Keratinocyte (primary cell): ENCODE data around the gene CCDC149. TPM values are rescaled to one million over a fixed set of nuclear protein-coding genes. Genes with fewer than 3 reads are reported as not detected.

Experiments used
- DNase-seq: peaks from one replicate; pipeline ENCODE4 v3.0.0-alpha.2; 2011; ENCODE audit warnings: low read depth, missing footprints, low spot score
- FAIRE-seq: peaks from 2 replicates; lab custom pipeline; 2011; peaks lifted over from hg19 to GRCh38; lab: Jason Lieb, UNC
- H2AFZ ChIP-seq: 2 replicates; pipeline ENCODE4 v1.6.0; 2012; ENCODE audit warnings: low read length, control low read depth, inconsistent platforms; ENCODE audit not compliant: control insufficient read depth
- H3K27ac ChIP-seq: 2 replicates; pipeline ENCODE4 v1.5.1; 2011; ENCODE audit warnings: low read length; ENCODE audit not compliant: control insufficient read depth, insufficient read depth
- H3K27me3 ChIP-seq: 3 replicates; pipeline ENCODE4 v1.6.0; 2011; ENCODE audit warnings: low read length; ENCODE audit not compliant: control insufficient read depth, insufficient read depth; ENCODE audit errors: extremely low read depth
- H3K36me3 ChIP-seq, 2 experiments: 2 replicates in 1 of 2; 3 replicates in 1 of 2; pipeline ENCODE4 v1.5.1; 2011; ENCODE audit warnings: low read length in 2 of 2, mild to moderate bottlenecking in 1 of 2; ENCODE audit not compliant: control insufficient read depth in 2 of 2, insufficient read depth in 2 of 2; ENCODE audit errors: extremely low read depth in 1 of 2
- H3K4me1 ChIP-seq: 3 replicates; pipeline ENCODE4 v1.5.1; 2011; ENCODE audit warnings: low read length; ENCODE audit not compliant: control insufficient read depth, insufficient read depth; ENCODE audit errors: extremely low read depth
- H3K4me2 ChIP-seq: 3 replicates; pipeline ENCODE4 v1.6.0; 2011; ENCODE audit warnings: low read depth, low read length; ENCODE audit not compliant: control insufficient read depth, insufficient read depth; ENCODE audit errors: extremely low read depth
- H3K4me3 ChIP-seq, 3 experiments: fragments of 200-600 bp in 1 of 3; sonication (generic) in 1 of 3; 2 replicates in 2 of 3; 3 replicates in 1 of 3; pipeline ENCODE4 v1.5.1; 2011 to 2016; ENCODE audit warnings: low read length in 3 of 3, mild to moderate bottlenecking in 3 of 3, control low read depth in 2 of 3, inconsistent platforms in 1 of 3, low read depth in 1 of 3, mixed read lengths in 1 of 3, mixed run types in 1 of 3, moderate library complexity in 1 of 3; ENCODE audit not compliant: control insufficient read depth in 2 of 3, insufficient read depth in 2 of 3; ENCODE audit errors: extremely low read depth in 1 of 3
- H3K79me2 ChIP-seq: 2 replicates; pipeline ENCODE4 v1.6.0; 2012; ENCODE audit warnings: low read length; ENCODE audit not compliant: control insufficient read depth, insufficient read depth
- H3K9ac ChIP-seq: 3 replicates; pipeline ENCODE4 v1.6.0; 2011; ENCODE audit warnings: low read length; ENCODE audit not compliant: control insufficient read depth, insufficient read depth; ENCODE audit errors: extremely low read depth
- H3K9me1 ChIP-seq: 3 replicates; pipeline ENCODE4 v1.6.0; 2011; ENCODE audit warnings: low read length; ENCODE audit not compliant: control insufficient read depth, insufficient read depth; ENCODE audit errors: extremely low read depth
- H3K9me3 ChIP-seq: 2 replicates; pipeline ENCODE4 v1.5.1; 2012; ENCODE audit warnings: low read depth, low read length; ENCODE audit not compliant: control insufficient read depth
- H4K20me1 ChIP-seq: 3 replicates; pipeline ENCODE4 v1.6.0; 2011; ENCODE audit warnings: low read length; ENCODE audit not compliant: control insufficient read depth, insufficient read depth; ENCODE audit errors: extremely low read depth
- EZH2 ChIP-seq: IDR thresholded peaks from one replicate; pipeline ENCODE4 v1.6.1; 2012; ENCODE audit warnings: inconsistent platforms, mild to moderate bottlenecking, low read length, moderate library complexity
- dilution Hi-C: fragments of 300-500 bp; cut with MboI; formaldehyde crosslinking; loops from one replicate; pipeline ENCODE4 v1.7.0; 2020; ENCODE audit warnings: low sequenced_read_pairs; ENCODE audit not compliant: extremely low pct_ligation_motif_present
- polyA plus RNA-seq, 5 experiments: library from polyadenylated mRNA; depleted of rRNA in 3 of 5; stranded (reverse) in 3 of 5; stranded (forward) in 1 of 5; unstranded in 1 of 5; fragments of >200 nt; gene quantifications; 1 replicate in 1 of 5; 2 replicates in 3 of 5; 3 replicates in 1 of 5; pipeline versions ENCODE4 v1.2.1 to v1.2.3, GENCODE V29; 2011 to 2012; ENCODE audit warnings: missing spikeins in 2 of 5, low read depth in 1 of 5, low replicate concordance in 1 of 5
- TF ChIP-seq, protein P1 (sequence below), 3 experiments: IDR thresholded peaks in 1 of 3; conservative IDR thresholded peaks in 1 of 3; optimal IDR thresholded peaks in 1 of 3; 2 replicates in 2 of 3; 3 replicates in 1 of 3; pipeline versions ENCODE3 to v1.5.1; 2011; ENCODE audit warnings: low read length in 3 of 3, mild to moderate bottlenecking in 3 of 3, moderate library complexity in 2 of 3, control low read depth in 1 of 3, inconsistent platforms in 1 of 3; ENCODE audit not compliant: insufficient read depth in 2 of 3; ENCODE audit errors: extremely low read depth in 1 of 3

Gene CCDC149
- polyA plus RNA-seq, 1 donor (not counting 4 experiments of a cell fraction or from before 2014, with no cell fraction given): 2.1 TPM

DNA sequence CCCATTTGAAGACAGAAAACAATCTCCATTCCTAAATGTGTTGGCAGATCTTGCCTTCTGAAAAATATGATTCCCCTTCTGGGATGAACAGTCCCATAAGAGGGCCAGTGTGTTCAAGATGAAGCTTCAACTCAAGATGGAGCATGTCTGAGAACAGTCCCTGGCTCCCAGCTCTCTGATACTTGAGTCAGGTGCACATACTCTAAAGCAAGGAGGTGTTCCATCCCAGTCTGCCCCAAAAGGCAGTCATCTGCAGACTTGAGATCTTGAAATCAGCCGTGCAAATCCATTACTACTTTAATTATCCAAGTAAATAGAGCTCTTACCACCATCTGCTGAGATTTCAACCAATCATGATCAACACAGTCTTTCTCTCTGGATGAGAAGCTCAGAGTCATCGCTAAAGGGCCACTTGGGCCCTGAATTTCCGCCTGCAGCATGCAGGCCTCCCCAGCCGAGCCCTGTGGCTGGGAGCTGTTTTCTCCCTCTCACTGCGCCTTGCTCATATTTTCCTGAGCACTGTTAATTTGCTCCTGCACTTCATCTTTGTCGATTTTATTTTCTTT, 22.2 kb downstream of the CCDC149 start:
- no peaks in the 10 kb centered on the region for H3K4me1 ChIP-seq
- no peak overlapping the region for H3K4me3 ChIP-seq
- H3K27me3 ChIP-seq: no peaks in the 10 kb centered on the region
- TF ChIP-seq, protein P1, sequence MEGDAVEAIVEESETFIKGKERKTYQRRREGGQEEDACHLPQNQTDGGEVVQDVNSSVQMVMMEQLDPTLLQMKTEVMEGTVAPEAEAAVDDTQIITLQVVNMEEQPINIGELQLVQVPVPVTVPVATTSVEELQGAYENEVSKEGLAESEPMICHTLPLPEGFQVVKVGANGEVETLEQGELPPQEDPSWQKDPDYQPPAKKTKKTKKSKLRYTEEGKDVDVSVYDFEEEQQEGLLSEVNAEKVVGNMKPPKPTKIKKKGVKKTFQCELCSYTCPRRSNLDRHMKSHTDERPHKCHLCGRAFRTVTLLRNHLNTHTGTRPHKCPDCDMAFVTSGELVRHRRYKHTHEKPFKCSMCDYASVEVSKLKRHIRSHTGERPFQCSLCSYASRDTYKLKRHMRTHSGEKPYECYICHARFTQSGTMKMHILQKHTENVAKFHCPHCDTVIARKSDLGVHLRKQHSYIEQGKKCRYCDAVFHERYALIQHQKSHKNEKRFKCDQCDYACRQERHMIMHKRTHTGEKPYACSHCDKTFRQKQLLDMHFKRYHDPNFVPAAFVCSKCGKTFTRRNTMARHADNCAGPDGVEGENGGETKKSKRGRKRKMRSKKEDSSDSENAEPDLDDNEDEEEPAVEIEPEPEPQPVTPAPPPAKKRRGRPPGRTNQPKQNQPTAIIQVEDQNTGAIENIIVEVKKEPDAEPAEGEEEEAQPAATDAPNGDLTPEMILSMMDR (optimal IDR thresholded peaks at IDR 0.05 in 1 of 3, IDR thresholded peaks at IDR 0.05 in 1 of 3, conservative IDR thresholded peaks at IDR 0.05 in 1 of 3; ENCODE audit: extremely low read depth in 1 of 3, insufficient read depth in 2 of 3, low read length in 3 of 3): no peak
- no peak for TF ChIP-seq EZH2
- no peaks in the 10 kb centered on the region for H3K36me3 ChIP-seq
- no peak overlapping the region for H3K4me2 ChIP-seq
- no peaks in the 10 kb centered on the region for H3K9me1 ChIP-seq
- H3K9me3 ChIP-seq: no peaks in the 10 kb centered on the region
- H3K27ac ChIP-seq: no peak overlapping the region
- no peak overlapping the region for H2AFZ ChIP-seq
- no peak overlapping the region for H3K9ac ChIP-seq
- H3K79me2 ChIP-seq: no peaks in the 10 kb centered on the region
- FAIRE-seq (no peak), DNase-seq (no peak)
- no peaks in the 10 kb centered on the region for H4K20me1 ChIP-seq
- dilution Hi-C loops: no loop called here

DNA sequence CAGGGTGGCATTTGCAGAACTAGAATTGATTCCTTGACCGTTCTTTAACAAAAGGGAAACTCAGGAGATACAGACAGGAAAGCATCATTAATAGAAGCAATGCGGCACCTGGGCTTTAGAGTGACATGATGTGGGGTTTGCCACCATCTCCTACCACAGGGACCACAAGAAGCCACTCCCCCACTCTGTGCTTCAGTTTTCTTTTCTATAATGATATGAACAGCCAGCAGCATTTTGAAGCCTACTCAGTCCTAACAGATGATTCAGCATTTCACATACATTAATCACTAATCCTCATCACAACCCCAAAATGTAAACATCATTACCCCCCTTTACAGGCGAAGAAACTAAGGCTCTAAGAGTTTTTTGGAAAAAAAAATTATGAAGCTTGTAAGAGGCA, 22.9 kb downstream of the CCDC149 start:
- dilution Hi-C loops: no loop called here
- Histone ChIP-seq H3K79me2 (no peaks in the 10 kb centered on the region), H2AFZ (no peak overlapping the region), H3K36me3 (no peaks in the 10 kb centered on the region), H3K27me3 (no peaks in the 10 kb centered on the region), H3K27ac (no peak overlapping the region), H3K4me3 (no peak overlapping the region), H3K4me1 (no peaks in the 10 kb centered on the region), H3K9ac (no peak overlapping the region), H3K9me1 (no peaks in the 10 kb centered on the region), H3K4me2 (no peak overlapping the region), H3K9me3 (no peaks in the 10 kb centered on the region), H4K20me1 (no peaks in the 10 kb centered on the region)
- TF ChIP-seq EZH2: no peak
- TF ChIP-seq, protein P1 (optimal IDR thresholded peaks at IDR 0.05 in 1 of 3, IDR thresholded peaks at IDR 0.05 in 1 of 3, conservative IDR thresholded peaks at IDR 0.05 in 1 of 3; ENCODE audit: extremely low read depth in 1 of 3, insufficient read depth in 2 of 3, low read length in 3 of 3): no peak
- DNase-seq (no peak), FAIRE-seq (no peak)
